ENCODE results near the gene USP17L29.
"Not testable (repeated sequence)": the region's sequence is repeated elsewhere in the genome, so short reads cannot be mapped to it uniquely, and the experiment has no call there.

DNA sequence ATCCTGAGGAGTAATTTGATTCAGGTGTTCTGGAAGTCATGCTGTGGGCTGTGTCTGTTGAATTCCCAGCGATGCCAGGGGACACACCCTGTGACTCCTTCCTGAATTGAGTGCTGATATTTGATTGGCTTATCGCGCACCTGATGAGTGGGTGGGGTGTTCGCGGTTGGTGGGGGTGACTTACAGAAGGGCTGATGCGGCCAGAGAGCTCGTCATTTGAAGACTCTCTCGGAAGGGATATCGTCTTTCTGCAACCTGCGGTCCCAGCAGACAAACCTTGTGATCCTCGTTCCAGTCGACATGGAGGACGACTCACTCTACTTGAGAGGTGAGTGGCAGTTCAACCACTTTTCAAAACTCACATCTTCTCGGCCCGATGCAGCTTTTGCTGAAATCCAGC lies 19.1 kb upstream of the USP17L29 start, which contains the start of gene USP17L26:
- TF ChIP-seq FOXA1 (IDR thresholded peaks at IDR 0.05); ZNF384 (IDR thresholded peaks at IDR 0.05); SP1 (IDR thresholded peaks at IDR 0.05); FOXM1 (IDR thresholded peaks at IDR 0.05; ENCODE audit: borderline replicate concordance); BHLHE40 (IDR thresholded peaks at IDR 0.05; ENCODE audit: borderline replicate concordance); CTBP1 (IDR thresholded peaks at IDR 0.05; ENCODE audit: borderline replicate concordance); TARDBP (IDR thresholded peaks at IDR 0.05); SUZ12 (IDR thresholded peaks at IDR 0.05); L3MBTL2 (conservative IDR thresholded peaks at IDR 0.05); ELF4 (IDR thresholded peaks at IDR 0.05): not testable (repeated sequence)
- TF ChIP-seq, protein P1, sequence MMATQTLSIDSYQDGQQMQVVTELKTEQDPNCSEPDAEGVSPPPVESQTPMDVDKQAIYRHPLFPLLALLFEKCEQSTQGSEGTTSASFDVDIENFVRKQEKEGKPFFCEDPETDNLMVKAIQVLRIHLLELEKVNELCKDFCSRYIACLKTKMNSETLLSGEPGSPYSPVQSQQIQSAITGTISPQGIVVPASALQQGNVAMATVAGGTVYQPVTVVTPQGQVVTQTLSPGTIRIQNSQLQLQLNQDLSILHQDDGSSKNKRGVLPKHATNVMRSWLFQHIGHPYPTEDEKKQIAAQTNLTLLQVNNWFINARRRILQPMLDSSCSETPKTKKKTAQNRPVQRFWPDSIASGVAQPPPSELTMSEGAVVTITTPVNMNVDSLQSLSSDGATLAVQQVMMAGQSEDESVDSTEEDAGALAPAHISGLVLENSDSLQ (IDR thresholded peaks at IDR 0.05), result not testable (repeated sequence)
